ENCODE data around the gene MEGF11. TPM values are rescaled to one million over a fixed set of nuclear protein-coding genes. Genes with fewer than 3 reads are reported as not detected.
A peak's percentile ranks its signal among the peaks of the same experiment; 100 is the strongest.
"Not testable (repeated sequence)": the region's sequence is repeated elsewhere in the genome, so short reads cannot be mapped to it uniquely, and the experiment has no call there.

The MEGF11 gene
- total RNA-seq, 1 donor from 2014 or later = 6.2 TPM

DNA sequence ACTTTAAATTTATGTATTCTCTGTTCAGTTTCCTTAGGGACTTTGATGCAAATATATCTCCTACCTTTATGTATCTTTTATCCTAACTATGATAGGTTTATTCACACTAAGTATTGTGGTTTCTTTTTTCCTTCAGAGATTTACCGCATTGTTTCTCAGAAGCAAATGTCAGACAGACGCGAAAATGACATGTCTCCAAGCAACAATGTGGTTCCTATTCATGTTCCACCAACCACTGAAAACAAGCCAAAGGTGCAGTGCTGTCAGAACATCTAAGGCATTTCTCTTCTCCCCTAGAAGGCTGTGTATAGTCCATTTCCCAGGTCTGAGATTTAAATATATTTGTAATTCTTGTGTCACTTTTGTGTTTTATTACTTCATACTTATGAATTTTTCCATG lies 366.0 kb downstream of the MEGF11 start:
- DNase-seq (ENCODE audit: low read depth) = no peak

DNA sequence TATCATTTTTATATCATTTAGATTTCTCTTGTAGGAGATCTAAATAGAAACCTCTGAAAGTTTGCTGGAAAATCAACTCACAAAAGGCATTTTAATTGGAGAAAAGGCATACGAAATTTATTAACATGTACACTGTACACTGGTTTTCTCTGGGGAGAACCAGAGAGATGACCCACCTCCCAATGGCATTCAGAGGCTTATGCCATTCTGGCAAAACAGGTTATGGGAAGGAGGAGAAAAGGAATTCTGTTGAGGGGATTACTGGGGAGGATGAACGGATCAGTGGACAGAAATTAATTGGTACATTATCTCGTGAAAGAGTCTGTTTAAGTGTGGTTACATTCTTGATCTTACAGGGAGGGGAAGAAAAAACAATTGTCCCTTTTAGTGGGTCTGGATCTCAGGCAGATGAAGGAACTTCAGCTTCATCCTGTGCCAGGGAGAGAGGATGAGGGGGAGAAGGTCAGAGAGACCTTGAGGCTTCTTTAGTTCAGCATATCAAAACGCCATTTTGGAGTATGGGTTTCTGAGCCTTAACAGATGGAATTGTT lies 367.8 kb downstream of the MEGF11 start:
- DNase-seq (ENCODE audit: low read depth) = no peak

GRCh38 chr15:65884511-65884910 lies 369.0 kb downstream of the MEGF11 start:
- DNase-seq (ENCODE audit: low read depth) = peak; percentile 12

GRCh38 chr15:65883571-65883970 lies 370.0 kb downstream of the MEGF11 start:
- no peak for DNase-seq (ENCODE audit: low read depth)

DNA sequence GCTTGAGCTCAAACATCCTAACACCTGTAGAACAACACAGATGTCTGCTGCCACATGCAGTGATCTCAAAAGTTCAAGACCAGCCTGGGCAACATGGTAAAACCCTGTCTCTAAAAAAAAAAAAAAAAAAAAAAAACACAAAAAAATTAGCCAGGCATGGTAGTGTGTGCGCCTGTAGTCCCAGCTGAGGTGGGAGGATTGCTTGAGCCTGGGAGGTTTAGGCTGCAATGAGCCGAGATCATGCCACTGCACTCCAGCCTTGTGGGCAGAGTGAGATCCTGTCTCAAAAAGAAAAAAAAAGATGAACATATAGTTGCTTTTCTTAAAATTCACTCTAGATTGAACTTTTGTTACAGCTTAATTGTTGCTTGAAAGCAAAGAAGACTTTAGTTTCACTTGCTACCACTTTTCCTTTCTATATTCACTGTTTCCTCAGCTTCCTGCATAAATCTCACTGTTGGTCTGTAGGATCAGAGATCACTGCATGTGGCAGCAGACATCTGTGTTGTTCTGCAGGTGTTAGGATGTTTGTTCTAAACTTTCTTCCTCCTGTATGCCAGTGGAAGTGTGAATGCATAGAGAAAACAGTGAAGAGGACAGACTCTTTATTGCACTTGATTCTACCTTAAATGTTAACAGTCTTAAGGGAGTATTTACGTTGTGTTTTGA lies 371.6 kb downstream of the MEGF11 start:
- no peak for DNase-seq (ENCODE audit: low read depth)

GRCh38 chr15:65877749-65878148 lies 375.8 kb downstream of the MEGF11 start:
- DNase-seq (ENCODE audit: low read depth) = peak; percentile 13

- no peak for DNase-seq (ENCODE audit: low read depth)
Observed at GRCh38 chr15:65875458-65875857, 378.1 kb downstream of the MEGF11 start.

GRCh38 chr15:65873256-65873655 lies 380.3 kb downstream of the MEGF11 start:
- no peak for DNase-seq (ENCODE audit: low read depth)

- DNase-seq (ENCODE audit: low read depth) = peak; percentile 15
Observed at GRCh38 chr15:65872596-65872995, 381.0 kb downstream of the MEGF11 start.

DNA sequence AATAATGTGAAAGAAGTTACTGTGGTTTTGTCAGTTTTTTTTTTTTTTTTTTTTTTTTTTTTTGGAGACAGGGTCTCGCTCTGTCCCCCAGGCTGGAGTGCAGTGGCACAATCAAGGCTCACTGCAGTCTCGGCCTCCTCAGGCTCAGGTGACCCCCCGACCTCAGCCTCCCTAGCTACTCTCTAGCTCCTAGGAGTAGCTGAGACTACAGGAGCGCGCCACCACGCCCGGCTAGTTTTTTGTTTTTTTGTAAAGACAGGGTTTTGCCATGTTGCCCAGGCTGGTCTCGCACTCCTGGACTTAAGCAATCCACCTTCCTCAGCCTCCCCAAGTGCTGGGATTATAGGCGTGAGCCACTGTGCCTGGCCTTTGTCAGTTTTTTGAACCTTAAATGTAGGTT lies 381.7 kb downstream of the MEGF11 start:
- DNase-seq (ENCODE audit: low read depth) = not testable (repeated sequence)

- peak; percentile 82 for DNase-seq (ENCODE audit: low read depth)
Observed at GRCh38 chr15:65870889-65871533, 382.5 kb downstream of the MEGF11 start.

GRCh38 chr15:65869954-65870871 lies 383.3 kb downstream of the MEGF11 start:
- peak; percentile 46 for DNase-seq (ENCODE audit: low read depth)

- peak; percentile 90 for DNase-seq (ENCODE audit: low read depth)
Observed at GRCh38 chr15:65869126-65869953, 384.2 kb downstream of the MEGF11 start, which contains the start of gene RAB11A. TSS of gene RAB11A (plus strand) at chr15:65869491. CDS start at chr15:65869586, 95 bp downstream.

DNA sequence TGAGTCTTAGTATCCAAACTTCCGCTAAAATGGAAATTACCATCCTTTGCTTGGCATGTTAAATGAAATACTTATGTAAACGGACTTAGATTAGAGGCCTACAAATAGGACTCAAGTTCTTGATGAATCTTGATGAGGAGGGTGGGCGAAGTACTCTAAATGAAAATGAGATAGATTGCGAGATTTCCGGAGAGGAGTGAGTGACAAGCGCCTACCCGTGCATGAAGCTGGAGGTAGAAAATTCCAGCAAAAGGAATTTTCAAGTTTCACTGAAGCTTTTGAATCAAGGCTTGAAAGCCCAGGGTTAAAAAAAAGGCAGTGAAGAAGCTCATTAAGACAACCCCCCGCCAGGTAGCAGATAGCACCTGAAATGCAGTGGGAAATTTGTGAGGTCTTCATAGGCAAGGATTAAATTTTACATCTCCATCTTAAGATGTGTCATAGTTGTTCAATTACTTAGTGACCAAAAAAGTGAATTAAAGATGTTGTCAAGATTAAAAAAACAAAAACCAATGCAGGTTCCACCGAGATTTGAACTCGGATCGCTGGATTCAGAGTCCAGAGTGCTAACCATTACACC lies 384.9 kb downstream of the MEGF11 start:
- no peak for DNase-seq (ENCODE audit: low read depth)

GRCh38 chr15:65867933-65868332 lies 385.6 kb downstream of the MEGF11 start:
- not testable (repeated sequence) for DNase-seq (ENCODE audit: low read depth)

GRCh38 chr15:65867244-65867643 lies 386.3 kb downstream of the MEGF11 start:
- DNase-seq (ENCODE audit: low read depth) = peak; percentile 16

GRCh38 chr15:65863106-65863505 lies 390.4 kb downstream of the MEGF11 start:
- no peak for DNase-seq (ENCODE audit: low read depth)

DNA sequence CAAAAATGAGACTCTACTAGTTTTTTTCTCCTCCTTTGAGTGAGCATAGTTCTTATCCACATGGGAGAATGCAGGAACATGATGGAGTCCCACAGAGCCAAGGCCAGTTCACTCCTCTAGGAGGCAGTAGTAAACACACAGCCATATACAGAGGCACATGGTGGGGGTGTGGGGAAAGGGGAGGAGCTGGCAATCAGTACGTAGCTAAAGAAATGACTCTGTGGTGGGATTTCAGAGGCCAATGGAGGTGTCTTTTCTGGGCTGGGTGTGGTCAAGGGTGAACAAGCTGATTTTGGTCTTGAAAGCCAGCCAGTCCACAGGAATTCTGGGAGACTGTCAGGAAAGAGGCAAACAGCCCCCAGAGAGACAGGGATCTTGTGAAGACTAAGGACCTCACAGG lies 390.9 kb downstream of the MEGF11 start:
- DNase-seq (ENCODE audit: low read depth) = peak; percentile 66

- no peak for DNase-seq (ENCODE audit: low read depth)
Observed at GRCh38 chr15:65857718-65858402, 395.7 kb downstream of the MEGF11 start.

DNA sequence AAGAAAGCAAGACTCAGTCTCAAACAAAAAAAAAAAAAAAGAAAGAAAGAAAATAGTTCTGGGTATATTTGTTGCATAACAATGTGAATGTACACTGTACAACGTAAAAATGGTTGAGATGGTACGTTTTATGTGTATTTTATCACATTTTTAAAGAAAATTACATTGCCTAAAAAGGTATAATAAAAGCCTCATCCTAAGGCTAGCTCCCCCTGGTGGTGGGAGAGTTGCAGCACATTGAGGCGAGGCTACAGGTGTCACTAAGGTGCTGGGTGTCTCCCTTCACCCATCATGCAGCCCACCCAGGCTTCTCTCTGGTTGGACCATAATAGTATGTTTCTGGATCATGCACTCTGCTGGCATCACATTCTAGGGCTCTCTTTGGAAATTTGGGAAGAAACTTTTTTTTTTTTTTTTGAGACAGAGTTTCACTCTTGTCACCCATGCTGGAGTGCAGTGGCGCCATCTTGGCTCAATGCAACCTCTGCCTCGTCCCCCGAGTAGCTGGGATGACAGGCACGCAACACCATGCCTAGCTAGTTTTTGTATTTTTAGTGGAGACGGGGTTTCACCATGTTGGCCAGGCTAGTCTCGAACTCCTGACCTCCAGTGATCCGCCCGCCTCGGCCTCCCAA lies 396.6 kb downstream of the MEGF11 start:
- peak; percentile 46 for DNase-seq (ENCODE audit: low read depth)

Data from renal cortical epithelial cell (primary cell).